ENCODE measurements around the gene P3H2. TPM values are rescaled to one million over a fixed set of nuclear protein-coding genes. Genes with fewer than 3 reads are reported as not detected.
"Not testable (repeated sequence)": the region's sequence is repeated elsewhere in the genome, so short reads cannot be mapped to it uniquely, and the experiment has no call there.

Gene P3H2
- total and polyA plus RNA-seq, 2 donors (not counting 1 experiment from before 2014, with no cell fraction given), result 20.5 to 21.6 TPM

- no peak for DNase-seq (ENCODE audit: low read depth in 2 of 2)
- no peaks in the 10 kb centered on the region for H3K27me3 ChIP-seq (ENCODE audit: control insufficient read depth, insufficient read depth, low read length)
- no peak overlapping the region for H3K27ac ChIP-seq (ENCODE audit: insufficient read depth, low read length)
- no peak overlapping the region for H3K4me2 ChIP-seq (ENCODE audit: extremely low read depth, insufficient read depth, low read length)
- H3K9me3 ChIP-seq (ENCODE audit: control insufficient read depth, insufficient read depth, low read depth, low read length), result no peaks in the 10 kb centered on the region
- H3K36me3 ChIP-seq (ENCODE audit: control insufficient read depth, insufficient read depth, low read length), result no peaks in the 10 kb centered on the region
- H3K4me3 ChIP-seq (replicated peaks in 1 of 4; ENCODE audit: control extremely low read depth in 1 of 4, insufficient read depth in 1 of 4, low read depth in 3 of 4, low read length in 4 of 4), result no peak overlapping the region
- peaks cover 2% of the 10 kb centered on the region for H3K4me1 ChIP-seq (ENCODE audit: control insufficient read depth, extremely low read depth, insufficient read depth, low read length)
- no peak for TF ChIP-seq CTCF (conservative IDR thresholded peaks at IDR 0.05 in 1 of 2, IDR thresholded peaks at IDR 0.05 in 1 of 2; ENCODE audit: low read depth in 1 of 2, low read length in 2 of 2)
- TF ChIP-seq EZH2 (IDR thresholded peaks at IDR 0.05; ENCODE audit: low read length, missing control alignments), result no peak
- no peak overlapping the region for H2AFZ ChIP-seq (ENCODE audit: low read length)
- H4K20me1 ChIP-seq (ENCODE audit: control insufficient read depth, extremely low read depth, insufficient read depth, low read length), result no peaks in the 10 kb centered on the region
- H3K9ac ChIP-seq (ENCODE audit: insufficient read depth, low read length), result no peak overlapping the region
- H3K79me2 ChIP-seq (ENCODE audit: control insufficient read depth, insufficient read depth, low read length), result no peaks in the 10 kb centered on the region
Observed at GRCh38 chr3:190165253-190165652, 44.6 kb upstream of the P3H2 start.

- H3K4me2 ChIP-seq (ENCODE audit: extremely low read depth, insufficient read depth, low read length); H3K27me3 ChIP-seq (ENCODE audit: control insufficient read depth, insufficient read depth, low read length); H3K79me2 ChIP-seq (ENCODE audit: control insufficient read depth, insufficient read depth, low read length); H3K9me3 ChIP-seq (ENCODE audit: control insufficient read depth, insufficient read depth, low read depth, low read length); H3K9ac ChIP-seq (ENCODE audit: insufficient read depth, low read length); H2AFZ ChIP-seq (ENCODE audit: low read length); H3K27ac ChIP-seq (ENCODE audit: insufficient read depth, low read length); H3K4me3 ChIP-seq (replicated peaks in 1 of 4; ENCODE audit: control extremely low read depth in 1 of 4, insufficient read depth in 1 of 4, low read depth in 3 of 4, low read length in 4 of 4); H4K20me1 ChIP-seq (ENCODE audit: control insufficient read depth, extremely low read depth, insufficient read depth, low read length); H3K4me1 ChIP-seq (ENCODE audit: control insufficient read depth, extremely low read depth, insufficient read depth, low read length); DNase-seq (ENCODE audit: low read depth in 2 of 2); H3K36me3 ChIP-seq (ENCODE audit: control insufficient read depth, insufficient read depth, low read length): not testable (repeated sequence)
Observed at GRCh38 chr3:190162013-190162412, 41.3 kb upstream of the P3H2 start.

GRCh38 chr3:190159902-190160435 is 39.3 kb upstream of the P3H2 start:
- Histone ChIP-seq H3K79me2 (ENCODE audit: control insufficient read depth, insufficient read depth, low read length) (no peaks in the 10 kb centered on the region), H3K4me1 (ENCODE audit: control insufficient read depth, extremely low read depth, insufficient read depth, low read length) (no peaks in the 10 kb centered on the region), H3K4me3 (replicated peaks in 1 of 4; ENCODE audit: control extremely low read depth in 1 of 4, insufficient read depth in 1 of 4, low read depth in 3 of 4, low read length in 4 of 4) (no peak overlapping the region), H3K36me3 (ENCODE audit: control insufficient read depth, insufficient read depth, low read length) (no peaks in the 10 kb centered on the region), H3K27me3 (ENCODE audit: control insufficient read depth, insufficient read depth, low read length) (no peaks in the 10 kb centered on the region), H3K27ac (ENCODE audit: insufficient read depth, low read length) (no peak overlapping the region), H3K4me2 (ENCODE audit: extremely low read depth, insufficient read depth, low read length) (no peak overlapping the region), H2AFZ (ENCODE audit: low read length) (no peak overlapping the region), H3K9ac (ENCODE audit: insufficient read depth, low read length) (no peak overlapping the region), H4K20me1 (ENCODE audit: control insufficient read depth, extremely low read depth, insufficient read depth, low read length) (no peaks in the 10 kb centered on the region), H3K9me3 (ENCODE audit: control insufficient read depth, insufficient read depth, low read depth, low read length) (no peaks in the 10 kb centered on the region)
- TF ChIP-seq CTCF (conservative IDR thresholded peaks at IDR 0.05 in 1 of 2, IDR thresholded peaks at IDR 0.05 in 1 of 2; ENCODE audit: low read depth in 1 of 2, low read length in 2 of 2) (no peak), EZH2 (IDR thresholded peaks at IDR 0.05; ENCODE audit: low read length, missing control alignments) (no peak)
- no peak for DNase-seq (ENCODE audit: low read depth in 2 of 2)
